ENCODE measurements around the gene SYT11.
"Not testable (repeated sequence)": the region's sequence is repeated elsewhere in the genome, so short reads cannot be mapped to it uniquely, and the experiment has no call there.

DNA sequence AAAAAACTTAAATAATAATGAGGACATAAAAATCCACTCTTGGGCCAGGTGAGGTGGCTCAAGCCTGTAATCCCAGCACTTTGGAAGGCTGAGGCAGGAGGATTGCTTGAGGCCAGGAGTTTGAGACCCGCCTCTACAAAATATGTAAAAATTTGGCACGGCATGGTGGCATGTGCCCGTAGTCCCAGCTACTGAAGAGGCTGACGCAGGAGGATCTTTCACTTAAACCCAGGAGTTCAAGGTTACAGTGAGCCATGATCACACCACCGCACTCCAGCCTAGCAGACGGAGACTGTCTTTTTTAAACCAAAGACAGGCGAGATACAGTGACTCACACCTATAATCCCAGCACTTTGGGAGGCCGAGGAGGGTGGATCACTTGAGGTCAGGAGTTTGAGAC, 37.1 kb downstream of the SYT11 start:
- TF ChIP-seq POLR2A (IDR thresholded peaks at IDR 0.05) = not testable (repeated sequence)
- TF ChIP-seq, protein P1, sequence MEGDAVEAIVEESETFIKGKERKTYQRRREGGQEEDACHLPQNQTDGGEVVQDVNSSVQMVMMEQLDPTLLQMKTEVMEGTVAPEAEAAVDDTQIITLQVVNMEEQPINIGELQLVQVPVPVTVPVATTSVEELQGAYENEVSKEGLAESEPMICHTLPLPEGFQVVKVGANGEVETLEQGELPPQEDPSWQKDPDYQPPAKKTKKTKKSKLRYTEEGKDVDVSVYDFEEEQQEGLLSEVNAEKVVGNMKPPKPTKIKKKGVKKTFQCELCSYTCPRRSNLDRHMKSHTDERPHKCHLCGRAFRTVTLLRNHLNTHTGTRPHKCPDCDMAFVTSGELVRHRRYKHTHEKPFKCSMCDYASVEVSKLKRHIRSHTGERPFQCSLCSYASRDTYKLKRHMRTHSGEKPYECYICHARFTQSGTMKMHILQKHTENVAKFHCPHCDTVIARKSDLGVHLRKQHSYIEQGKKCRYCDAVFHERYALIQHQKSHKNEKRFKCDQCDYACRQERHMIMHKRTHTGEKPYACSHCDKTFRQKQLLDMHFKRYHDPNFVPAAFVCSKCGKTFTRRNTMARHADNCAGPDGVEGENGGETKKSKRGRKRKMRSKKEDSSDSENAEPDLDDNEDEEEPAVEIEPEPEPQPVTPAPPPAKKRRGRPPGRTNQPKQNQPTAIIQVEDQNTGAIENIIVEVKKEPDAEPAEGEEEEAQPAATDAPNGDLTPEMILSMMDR (IDR thresholded peaks at IDR 0.05 in 4 of 5, conservative IDR thresholded peaks at IDR 0.05 in 1 of 5) = not testable (repeated sequence)
